Peyer's patch (tissue), 4 donors: Measurements from ENCODE around the gene LMF1. TPM values are rescaled to one million over a fixed set of nuclear protein-coding genes. Genes with fewer than 3 reads are reported as not detected.

Experiments
- DNase-seq, 3 donors: peaks; one replicate each; pipeline ENCODE4 v3.0.0-alpha.2; 2017 to 2019
- H3K27ac ChIP-seq, 4 donors: fragments of 200-600 bp; sonication (generic); one replicate each; pipeline ENCODE4 v1.5.1; 2016 to 2019
- H3K27me3 ChIP-seq, 2 donors: fragments of 200-600 bp; sonication (generic); one replicate each; pipeline ENCODE4 v1.5.1; 2019
- H3K36me3 ChIP-seq, 3 donors: fragments of 200-600 bp; sonication (generic); one replicate each; pipeline ENCODE4 v1.5.1; 2016 to 2019
- H3K4me1 ChIP-seq, 4 donors: fragments of 200-600 bp; sonication (generic); one replicate each; pipeline ENCODE4 v1.5.1; 2016 to 2019
- H3K4me3 ChIP-seq, 4 donors: fragments of 200-600 bp; sonication (generic); 1 replicate in 3 of 4; 2 replicates in 1 of 4; pipeline ENCODE4 v1.5.1; 2016 to 2019; ENCODE audit warnings: mild to moderate bottlenecking in 1 of 4
- H3K9me3 ChIP-seq, 4 donors: fragments of 200-600 bp; sonication (generic); one replicate each; pipeline ENCODE4 v1.5.1; 2016 to 2019; ENCODE audit warnings: mild to moderate bottlenecking in 1 of 4
- CTCF ChIP-seq, 6 experiments: fragments of 450-650 bp in 4 of 6; fragments of 200-600 bp in 2 of 6; sonication (generic) in 1 of 6; IDR thresholded peaks; one replicate each; pipeline ENCODE4 v1.5.1; 2017 to 2019; ENCODE audit warnings: antibody characterized with exemption in 6 of 6, mild to moderate bottlenecking in 3 of 6, moderate library complexity in 1 of 6
- POLR2A ChIP-seq, 2 donors: fragments of 450-650 bp; IDR thresholded peaks; one replicate each; pipeline ENCODE4 v1.5.1; 2017; ENCODE audit warnings: antibody characterized with exemption in 2 of 2, mild to moderate bottlenecking in 2 of 2, moderate library complexity in 2 of 2
- total RNA-seq, 4 donors: library from RNA; depleted of rRNA; stranded (reverse); fragments of >200 nt; gene quantifications; one replicate each; pipeline ENCODE4 v1.1.0, GENCODE V29; 2016

LMF1 gene
- total RNA-seq, 4 donors from 2014 or later: 16.3 to 85.4 (median 54.6) TPM

GRCh38 chr16:1000608-1001007 lies 29.8 kb upstream of the LMF1 start:
- Histone ChIP-seq H3K27ac (no peak overlapping the region), H3K9me3 (no peaks in the 10 kb centered on the region), H3K4me3 (no peak overlapping the region), H3K36me3 (no peaks in the 10 kb centered on the region), H3K27me3 (no peaks in the 10 kb centered on the region), H3K4me1 (peaks cover 0 to 18% (median 6%) of the 10 kb centered on the region in 4 donors)
- TF ChIP-seq CTCF (IDR thresholded peaks at IDR 0.05) (no peak), POLR2A (IDR thresholded peaks at IDR 0.05) (no peak)
- DNase-seq: no peak

DNA sequence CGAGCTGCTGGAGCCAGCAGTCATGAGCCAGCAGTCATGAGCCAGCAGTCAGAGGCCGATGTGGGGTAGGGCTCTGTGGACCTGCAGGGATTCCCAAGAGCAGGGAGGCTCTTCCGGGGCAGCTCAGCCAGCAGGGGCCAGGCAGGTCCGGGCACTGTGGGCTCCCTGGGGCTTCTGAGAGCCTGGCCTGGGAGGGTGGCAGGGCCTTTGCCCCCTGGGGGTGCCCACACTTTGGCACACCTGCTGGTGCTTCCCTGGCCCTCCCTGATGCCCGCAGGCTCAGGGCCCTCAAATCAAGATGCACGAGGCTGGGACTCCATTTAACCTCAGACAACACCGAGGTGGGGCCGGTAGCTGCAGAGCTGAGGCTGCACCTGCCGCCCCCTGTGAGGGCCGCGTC lies 28.9 kb upstream of the LMF1 start:
- no peak for TF ChIP-seq CTCF (IDR thresholded peaks at IDR 0.05)
- no peak for TF ChIP-seq POLR2A (IDR thresholded peaks at IDR 0.05)

DNA sequence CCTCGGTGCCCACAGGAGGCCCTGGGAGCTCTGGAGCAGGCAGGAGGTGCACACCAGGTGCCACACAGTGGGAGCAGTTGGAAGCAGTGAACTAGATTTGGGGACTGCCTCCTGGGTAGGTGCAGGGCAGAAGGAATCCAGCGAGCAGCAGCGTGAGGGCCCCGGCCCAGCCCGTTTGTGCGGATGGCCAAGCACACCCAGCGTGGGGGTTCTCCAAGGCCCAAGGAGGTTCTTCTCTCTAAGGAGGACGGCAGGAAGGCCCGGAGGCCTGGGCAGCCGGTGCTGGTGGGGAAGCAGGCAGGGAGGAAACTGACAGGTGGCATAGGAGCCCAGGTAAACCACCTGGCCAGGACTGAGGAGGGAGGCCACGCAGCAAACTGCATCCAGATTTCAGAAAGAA lies 27.8 kb upstream of the LMF1 start:
- no peak overlapping the region for H3K4me3 ChIP-seq
- H3K36me3 ChIP-seq: no peaks in the 10 kb centered on the region
- H3K27me3 ChIP-seq: no peaks in the 10 kb centered on the region
- TF ChIP-seq CTCF (IDR thresholded peaks at IDR 0.05): no peak
- TF ChIP-seq POLR2A (IDR thresholded peaks at IDR 0.05): no peak
- H3K9me3 ChIP-seq: peaks cover 0 to 5% (median 2%) of the 10 kb centered on the region in 4 donors
- DNase-seq: no peak
- no peak overlapping the region for H3K27ac ChIP-seq
- H3K4me1 ChIP-seq: peaks cover 0 to 18% (median 5%) of the 10 kb centered on the region in 4 donors

More for the DNA sequence above, 28.9 kb upstream of the LMF1 start:
- Histone ChIP-seq H3K27ac (no peak overlapping the region), H3K9me3 (peaks cover 0 to 5% (median 2%) of the 10 kb centered on the region in 4 donors), H3K36me3 (no peaks in the 10 kb centered on the region), H3K4me3 (no peak overlapping the region), H3K27me3 (no peaks in the 10 kb centered on the region), H3K4me1 (peaks cover 0 to 18% (median 6%) of the 10 kb centered on the region in 4 donors)
- no peak for DNase-seq

- H3K4me1 ChIP-seq: peaks cover 0 to 15% (median 3%) of the 10 kb centered on the region in 4 donors
- peaks cover 0 to 5% (median 2%) of the 10 kb centered on the region in 4 donors for H3K9me3 ChIP-seq
- no peaks in the 10 kb centered on the region for H3K27me3 ChIP-seq
- peak overlapping the region in 1 of 4 donors; percentile 31 for H3K4me3 ChIP-seq
- no peak for DNase-seq
- TF ChIP-seq CTCF (IDR thresholded peaks at IDR 0.05) (no peak), POLR2A (IDR thresholded peaks at IDR 0.05) (no peak)
- H3K27ac ChIP-seq: no peak overlapping the region
- no peaks in the 10 kb centered on the region for H3K36me3 ChIP-seq
These were observed 27.4 kb upstream of the LMF1 start for GRCh38 chr16:998211-998610.

- H3K9me3 ChIP-seq: peaks cover 0 to 5% (median 2%) of the 10 kb centered on the region in 4 donors
- peaks cover 0 to 9% (median 3%) of the 10 kb centered on the region in 4 donors for H3K4me1 ChIP-seq
- peak overlapping the region in 1 of 4 donors; percentile 14 for H3K27ac ChIP-seq
- no peaks in the 10 kb centered on the region for H3K36me3 ChIP-seq
- TF ChIP-seq POLR2A (IDR thresholded peaks at IDR 0.05) (no peak), CTCF (IDR thresholded peaks at IDR 0.05) (no peak)
- peak overlapping the region in 3 of 4 donors; percentile 25 to 31 (median 29) for H3K4me3 ChIP-seq
- no peaks in the 10 kb centered on the region for H3K27me3 ChIP-seq
- DNase-seq: peak in 1 of 3 donors; percentile 58
These were observed 26.8 kb upstream of the LMF1 start for GRCh38 chr16:997440-998051.
